Measurements from ENCODE around the gene APOBR.
"Not testable (repeated sequence)": the region's sequence is repeated elsewhere in the genome, so short reads cannot be mapped to it uniquely, and the experiment has no call there.

The APOBR gene

DNA sequence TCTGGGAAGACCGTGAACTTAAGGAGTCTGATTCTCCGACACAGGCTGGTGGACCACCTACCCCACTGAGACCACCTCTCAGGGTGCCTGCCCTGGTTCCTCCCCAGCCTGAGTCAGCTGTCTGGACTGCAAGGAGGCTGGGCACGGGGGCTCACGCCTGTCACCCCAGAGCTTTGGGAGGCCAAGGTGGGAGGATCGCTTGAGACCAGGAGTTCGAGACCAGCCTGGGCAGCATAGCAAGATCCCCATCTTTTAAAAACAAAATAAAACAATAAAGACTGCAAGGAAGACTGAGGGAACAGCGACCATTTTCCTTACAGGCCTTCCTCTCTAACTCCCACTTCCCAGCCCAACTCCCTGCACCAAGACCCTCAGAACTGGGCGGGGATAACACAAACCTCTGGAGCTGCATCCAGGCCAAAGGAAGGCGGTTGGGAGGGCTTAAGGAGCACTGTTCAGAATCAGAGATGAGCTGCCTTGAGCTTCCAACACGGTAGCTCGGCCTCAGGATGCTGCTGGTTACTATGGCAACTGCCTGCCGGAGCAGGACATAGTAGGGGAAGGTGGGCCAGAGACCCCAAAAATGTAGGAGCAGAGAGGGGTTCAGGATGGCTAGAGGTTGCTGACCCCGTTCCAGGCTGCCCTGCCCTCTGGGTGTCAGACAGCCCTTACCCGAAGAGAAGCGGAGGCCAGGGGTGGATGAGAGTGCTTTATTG is 4.4 kb downstream of the APOBR start:
- DNase-seq (ENCODE audit: extremely low read depth in 1 of 2, low read depth in 1 of 2): no peak

DNA sequence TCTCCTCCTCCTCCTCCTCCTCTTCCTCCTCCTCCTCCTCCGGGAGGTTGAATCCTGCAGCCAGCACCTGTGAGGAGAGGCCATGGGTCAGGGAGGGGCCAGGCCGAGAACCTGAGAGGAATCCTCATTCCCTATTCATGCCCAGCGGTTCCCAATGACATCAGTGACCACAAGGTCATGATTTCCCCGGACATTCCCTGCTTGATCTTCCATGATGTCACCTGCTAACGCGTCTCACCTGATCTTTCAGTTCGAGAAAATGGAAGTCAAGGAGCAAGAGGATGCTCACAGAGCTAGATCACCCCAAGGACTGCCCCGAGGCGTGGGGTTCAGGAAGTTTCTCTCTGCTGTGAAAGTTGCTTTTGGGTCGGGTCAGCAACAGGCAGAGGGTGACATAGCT is 5.4 kb downstream of the APOBR start:
- no peak for DNase-seq (ENCODE audit: extremely low read depth in 1 of 2, low read depth in 1 of 2)

DNA sequence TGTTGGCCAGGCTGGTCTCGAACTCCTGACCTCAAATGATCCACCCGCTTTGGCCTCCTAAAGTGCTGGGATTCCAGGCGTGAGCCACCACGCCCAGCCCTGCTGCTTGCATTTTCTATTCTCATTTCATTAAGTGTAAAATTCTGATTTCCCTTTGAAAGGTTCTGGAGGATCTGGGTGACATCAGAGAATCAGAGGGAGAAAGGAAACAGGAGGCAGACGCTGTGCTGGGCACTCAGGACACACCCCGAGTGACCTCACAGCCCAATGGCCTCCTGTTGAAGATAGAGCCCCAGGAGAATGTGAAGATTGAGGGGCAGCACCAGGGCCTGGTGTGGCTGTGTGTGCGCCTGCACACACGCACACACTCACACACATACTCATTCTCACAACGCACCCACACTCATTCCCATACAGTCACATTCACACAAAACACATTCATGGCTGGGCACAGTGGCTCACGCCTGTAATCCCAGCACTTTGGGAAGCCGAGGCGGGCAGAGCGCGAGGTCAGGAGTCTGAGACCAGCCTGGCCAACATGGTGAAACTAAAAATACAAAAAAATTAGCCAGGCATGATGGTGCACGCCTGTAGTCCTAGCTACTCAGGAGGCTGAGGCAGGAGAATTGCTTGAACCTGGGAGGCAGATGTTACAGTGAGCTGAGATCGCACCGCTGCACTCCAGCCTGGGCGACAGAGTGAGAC is 6.2 kb downstream of the APOBR start:
- not testable (repeated sequence) for DNase-seq (ENCODE audit: extremely low read depth in 1 of 2, low read depth in 1 of 2)

DNA sequence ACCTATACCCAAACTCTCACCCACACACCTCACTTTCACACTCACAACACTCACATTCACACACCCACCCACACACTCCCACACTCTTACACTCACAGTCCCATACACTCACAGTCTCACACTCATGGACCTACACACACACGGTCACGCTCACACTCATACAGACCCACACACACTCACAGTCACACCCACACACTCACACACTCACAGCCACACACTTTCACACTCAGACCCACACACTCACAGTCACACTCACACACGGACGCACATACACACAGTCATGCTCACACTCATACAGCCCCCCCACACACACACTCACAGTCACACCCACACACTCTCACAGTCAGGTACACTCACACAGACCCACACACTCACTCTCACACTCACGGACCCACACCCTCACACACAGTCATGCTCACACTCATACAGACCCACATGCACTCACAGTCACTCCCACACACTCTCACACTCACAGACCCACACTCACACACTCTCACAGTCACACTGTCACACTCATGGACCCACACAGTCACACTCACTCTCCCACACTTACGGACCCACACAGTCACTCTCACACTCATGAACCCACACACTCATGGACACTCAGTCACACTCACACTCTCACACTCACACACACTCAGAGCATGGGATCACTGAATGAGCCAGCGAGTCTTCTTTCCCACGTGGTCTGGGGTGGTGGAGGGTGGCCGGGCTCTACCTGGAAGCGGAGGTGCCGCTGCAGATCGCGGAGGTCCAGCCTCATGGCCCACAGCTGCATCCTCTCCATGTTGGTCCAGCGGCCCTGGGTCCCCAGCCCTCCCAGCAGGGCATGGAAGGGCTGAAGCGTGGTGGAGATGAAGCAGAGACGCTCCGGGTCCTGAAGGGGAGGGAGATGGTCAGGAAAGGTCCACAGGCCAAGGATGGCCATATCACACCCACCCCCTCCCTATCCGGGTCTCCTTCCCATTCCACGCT is 7.1 kb downstream of the APOBR start:
- DNase-seq (ENCODE audit: extremely low read depth in 1 of 2, low read depth in 1 of 2): no peak

DNA sequence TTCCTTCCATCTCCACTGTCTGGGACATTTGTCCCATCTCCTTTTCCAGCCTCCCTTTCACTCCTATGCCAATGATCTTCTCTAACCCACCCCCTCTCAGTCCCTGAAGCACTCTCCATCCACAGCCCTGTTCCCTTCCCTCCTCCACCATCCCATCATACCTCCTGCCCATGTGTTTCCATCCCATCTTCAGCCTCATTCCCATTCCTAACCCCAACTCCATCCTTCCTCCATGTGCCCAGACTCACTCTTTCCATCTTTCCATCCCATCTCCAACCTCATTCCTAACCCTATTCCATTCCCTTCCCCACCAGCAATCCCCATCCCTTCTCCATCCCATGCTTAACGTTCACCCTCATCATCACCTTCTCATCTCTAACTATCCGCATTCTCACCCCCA is 7.8 kb downstream of the APOBR start:
- no peak for DNase-seq (ENCODE audit: extremely low read depth in 1 of 2, low read depth in 1 of 2)

DNA sequence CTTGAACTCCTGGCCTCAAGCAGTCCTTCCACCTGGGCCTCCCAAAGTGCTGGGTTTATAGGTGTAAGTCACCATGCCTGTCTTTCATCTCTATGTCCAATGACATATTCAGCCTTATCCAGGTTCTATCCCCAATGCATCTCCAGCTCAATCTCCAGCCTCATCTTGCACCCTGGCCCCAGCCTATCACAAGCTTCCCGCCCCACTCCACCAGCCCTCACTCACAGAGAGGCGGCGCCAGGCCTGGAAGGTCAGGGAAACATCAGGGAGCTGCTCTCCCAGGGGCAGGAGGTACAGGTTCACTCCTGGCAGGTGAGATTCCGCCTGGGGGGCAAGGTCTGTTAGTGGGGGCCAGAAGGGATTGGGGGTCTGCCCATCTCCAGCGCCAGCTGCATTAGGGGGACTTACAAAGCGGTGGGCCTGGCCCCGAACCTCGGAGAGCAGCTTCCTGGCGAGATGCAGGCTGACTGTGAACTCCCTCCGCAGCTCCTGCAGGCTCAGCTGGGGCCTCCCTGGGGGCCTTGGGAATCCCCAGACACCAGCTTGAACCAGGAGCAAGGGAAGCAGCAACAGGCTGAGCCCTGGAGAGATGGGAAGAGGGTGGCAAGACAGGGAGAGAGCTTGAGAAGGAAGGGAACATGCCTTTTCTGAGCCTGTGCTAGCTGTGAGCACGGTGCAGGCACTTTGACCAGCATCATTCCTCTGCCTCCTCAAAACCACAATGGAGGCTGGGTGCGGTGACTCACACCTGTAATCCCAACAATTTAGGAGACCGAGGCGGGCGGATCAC is 9.2 kb downstream of the APOBR start:
- no peak for DNase-seq (ENCODE audit: extremely low read depth in 1 of 2, low read depth in 1 of 2)

DNA sequence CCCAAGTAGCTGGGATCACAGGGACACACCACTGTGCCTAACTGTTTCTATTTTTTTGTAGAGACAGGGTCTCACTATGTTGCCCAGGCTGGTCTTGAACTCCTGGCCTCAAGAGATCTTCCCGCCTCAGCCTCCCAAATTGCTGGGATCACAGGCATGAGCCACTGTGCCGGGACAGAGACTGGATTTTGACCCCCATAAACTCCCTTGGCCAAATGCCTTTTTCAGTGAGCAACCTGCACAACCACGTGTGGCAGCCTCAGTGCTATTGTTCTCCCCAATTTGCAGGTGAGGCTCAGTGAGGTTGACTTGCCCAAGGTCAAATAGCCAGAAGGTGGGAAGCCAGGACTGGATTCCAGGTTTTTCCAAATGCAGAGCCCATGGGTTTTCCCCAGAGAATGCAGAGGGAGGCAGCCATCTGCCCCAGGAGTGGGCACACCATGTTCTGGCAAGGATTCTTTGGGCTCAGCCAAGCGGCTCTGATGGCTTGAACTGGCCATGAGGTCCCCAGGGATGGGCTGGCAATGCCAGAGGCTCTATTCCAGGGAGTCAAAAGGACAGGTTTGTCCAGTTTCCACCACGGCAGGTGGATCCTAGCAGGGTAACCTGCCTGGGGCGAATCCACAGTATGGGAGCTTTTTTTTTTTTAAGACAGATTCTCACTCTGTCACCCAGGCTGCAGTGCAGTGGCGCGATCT is 10.4 kb downstream of the APOBR start:
- no peak for DNase-seq (ENCODE audit: extremely low read depth in 1 of 2, low read depth in 1 of 2)

DNA sequence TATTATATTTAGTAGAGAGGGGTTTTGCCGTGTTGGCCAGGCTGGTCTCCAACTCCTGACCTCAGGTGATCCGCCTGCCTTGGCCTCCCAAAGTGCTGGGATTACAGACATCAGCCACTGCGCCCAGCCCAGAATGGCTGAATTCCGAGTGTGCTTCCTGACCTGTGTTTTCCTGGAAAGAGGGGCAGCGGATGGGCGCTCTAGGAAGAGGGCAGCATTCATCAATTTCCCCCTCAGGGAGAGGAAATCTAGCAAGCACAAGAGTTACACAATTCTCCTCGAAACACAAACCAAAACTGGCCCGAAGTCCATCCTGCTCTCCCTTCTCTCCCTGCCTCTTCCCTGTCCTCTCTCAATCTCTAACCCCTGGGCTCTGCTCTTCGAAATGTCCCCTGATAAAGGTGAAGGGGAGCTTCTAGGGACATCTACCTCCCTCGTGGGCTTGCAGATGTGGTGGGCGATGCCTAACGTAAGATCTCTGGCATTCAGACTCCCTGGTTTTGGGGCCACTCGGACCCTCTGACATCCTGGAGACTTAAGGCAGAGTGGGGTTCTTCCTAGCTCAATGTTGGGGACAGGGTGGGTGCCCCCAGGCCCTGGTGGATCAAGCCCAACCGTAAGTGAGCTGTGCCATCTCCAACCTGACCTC is 11.2 kb downstream of the APOBR start:
- no peak for DNase-seq (ENCODE audit: extremely low read depth in 1 of 2, low read depth in 1 of 2)

DNA sequence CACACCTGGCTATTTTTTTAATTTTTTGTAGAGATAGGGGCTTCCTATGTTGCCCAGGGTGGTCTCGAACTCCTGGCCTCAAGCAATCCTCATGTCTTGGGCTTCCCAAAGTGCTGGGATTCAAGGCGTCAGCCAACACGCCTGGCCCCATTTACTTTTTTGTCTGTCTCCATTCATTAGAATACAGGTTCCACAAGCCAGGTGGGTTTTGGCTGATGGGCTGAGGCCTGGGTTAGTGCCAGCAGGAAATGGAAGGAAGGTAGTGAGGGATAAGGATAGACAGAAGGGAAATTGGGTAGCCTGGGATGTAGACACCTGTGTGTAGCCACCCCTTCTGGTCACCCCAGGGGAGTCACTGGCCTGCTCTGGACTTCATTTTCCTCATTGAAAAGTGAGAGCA is 16.6 kb downstream of the APOBR start:
- DNase-seq (ENCODE audit: extremely low read depth in 1 of 2, low read depth in 1 of 2): no peak

DNA sequence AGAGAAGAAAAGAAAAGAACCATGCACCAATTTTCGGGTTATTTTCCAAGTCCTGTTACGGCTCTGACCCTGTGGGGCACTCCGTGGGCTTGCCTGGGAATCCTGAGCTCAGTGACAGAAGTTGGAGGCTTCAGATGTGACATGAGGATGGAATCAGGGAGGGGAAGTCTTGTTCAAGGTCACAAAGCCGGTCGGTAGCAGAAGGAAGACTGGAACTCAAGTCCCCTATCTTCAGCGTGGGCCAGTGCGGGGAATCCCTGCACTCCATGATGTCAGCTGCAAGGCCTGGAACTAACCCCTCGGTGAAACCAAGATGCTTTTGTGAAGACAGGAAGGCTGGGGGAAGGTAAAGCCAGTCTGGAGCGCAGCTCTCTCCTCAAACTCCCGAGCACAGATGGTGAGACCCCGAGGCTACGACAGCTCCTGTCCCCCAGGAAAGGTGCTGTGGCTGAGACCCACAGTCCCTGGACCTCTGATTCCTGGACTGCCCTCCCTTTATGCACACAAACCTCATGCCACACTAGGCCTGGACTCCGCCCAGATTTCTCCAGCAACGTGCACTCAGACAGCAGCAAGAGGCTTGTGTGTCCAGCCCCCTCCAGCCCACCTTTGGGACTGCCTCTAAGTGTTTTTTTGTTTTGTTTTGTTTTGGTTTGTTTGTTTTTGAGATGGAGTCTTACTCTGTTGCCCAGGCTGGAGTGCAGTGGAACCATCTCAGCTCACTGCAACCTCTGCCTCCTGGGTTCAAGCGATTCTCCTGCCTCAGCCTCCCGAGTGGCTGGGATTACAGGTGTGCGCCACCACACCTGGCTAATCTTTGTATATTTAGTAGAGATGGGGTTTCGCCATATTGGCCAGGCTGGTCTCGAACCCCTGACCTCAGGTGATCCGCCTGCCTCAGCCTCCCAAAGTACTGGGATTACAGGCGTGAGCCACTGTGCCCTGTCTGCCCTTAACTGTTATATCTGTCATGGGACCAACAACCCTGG is 17.7 kb downstream of the APOBR start:
- no peak for DNase-seq (ENCODE audit: extremely low read depth in 1 of 2, low read depth in 1 of 2)

DNA sequence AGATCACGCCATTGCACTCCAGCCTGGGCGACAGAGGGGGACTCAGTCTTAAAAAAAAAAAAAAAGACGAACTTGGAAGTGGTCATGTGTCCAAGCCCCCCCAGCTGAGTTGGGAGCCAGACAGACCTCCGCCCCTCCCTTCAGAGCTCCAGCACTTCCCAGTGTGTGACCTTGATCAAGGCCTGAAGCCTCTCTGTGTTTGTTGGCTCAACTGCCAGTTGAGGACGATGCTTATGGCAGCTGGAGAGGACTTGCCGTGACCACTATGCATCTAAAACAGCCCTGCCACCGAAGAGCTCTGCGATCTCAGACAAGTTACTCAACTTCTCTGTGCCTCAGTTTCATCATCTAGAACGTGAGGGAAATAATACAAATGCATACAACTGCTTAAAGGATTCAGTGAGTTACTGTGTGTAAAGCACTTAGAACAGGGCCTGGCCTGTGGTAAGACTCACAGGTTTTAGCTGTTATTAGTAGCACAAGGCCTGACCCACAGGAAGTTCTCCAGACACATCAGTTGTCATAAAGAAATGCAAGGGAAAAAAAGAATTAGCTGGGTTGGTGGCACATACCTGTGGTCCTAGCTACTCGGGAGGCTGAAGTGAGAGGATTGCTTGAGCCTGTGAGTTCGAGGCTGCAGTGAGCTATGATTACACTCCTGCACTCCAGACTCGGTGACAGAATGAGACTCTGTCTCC is 19.2 kb downstream of the APOBR start:
- DNase-seq (ENCODE audit: extremely low read depth in 1 of 2, low read depth in 1 of 2): no peak

DNA sequence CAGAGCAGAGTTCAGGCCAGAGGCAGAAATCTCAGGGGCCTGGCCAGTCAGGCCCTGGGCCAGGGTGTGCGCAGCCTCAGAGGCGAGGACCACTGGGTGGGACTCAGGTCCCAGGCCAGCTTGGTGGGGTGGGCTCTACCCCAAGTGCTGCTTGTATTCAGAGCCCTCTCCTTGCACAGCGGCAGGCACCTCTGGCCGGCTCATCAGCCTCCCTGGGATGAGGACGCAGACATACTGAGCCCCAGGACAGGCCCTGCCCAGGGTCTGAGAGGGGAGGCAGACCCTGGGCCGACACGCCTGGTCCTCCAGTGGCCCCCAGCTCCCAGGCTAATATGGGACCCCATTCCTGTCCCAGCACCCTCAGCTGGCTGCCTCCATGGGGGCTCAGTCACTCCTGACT is 19.8 kb downstream of the APOBR start:
- no peak for DNase-seq (ENCODE audit: extremely low read depth in 1 of 2, low read depth in 1 of 2)

DNA sequence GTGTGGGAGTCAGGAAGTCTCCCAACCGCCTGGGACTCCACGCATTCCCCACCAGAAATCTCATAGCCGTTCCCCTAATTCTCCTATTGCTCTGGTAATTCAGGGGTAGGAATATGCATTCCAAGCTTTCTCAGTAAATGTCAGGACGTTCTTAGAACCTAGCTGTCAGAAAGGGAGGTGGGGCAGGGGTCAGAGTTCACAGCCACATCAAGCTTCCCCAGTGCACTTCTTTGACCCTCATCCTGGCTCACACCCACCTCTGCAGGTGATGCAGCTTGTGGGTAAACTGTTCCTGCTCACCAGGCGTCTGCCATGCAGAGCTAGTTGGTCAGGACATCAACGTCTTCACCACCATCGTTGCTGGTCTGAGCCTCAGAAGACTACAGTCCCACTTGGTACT is 26.2 kb downstream of the APOBR start:
- no peak for DNase-seq (ENCODE audit: extremely low read depth in 1 of 2, low read depth in 1 of 2)

DNA sequence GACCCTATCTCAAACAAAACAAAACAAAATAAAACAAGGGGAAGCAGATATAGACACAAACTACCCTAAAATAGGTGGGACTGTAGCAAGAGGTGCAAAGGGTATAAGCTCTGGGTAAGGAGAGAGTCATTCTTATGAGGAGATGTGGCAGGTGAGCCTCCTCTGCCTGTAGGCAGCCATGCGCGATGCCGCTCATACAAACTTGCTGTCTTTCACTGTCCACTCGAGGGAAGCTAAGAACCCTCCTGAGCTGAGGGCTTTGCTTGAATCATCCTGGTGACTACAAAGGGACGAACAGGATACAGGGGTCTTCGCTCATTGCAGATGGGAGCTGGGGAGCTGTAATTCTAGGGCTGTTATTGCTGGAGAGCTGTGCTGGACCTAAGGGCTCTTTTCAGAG is 27.0 kb downstream of the APOBR start:
- DNase-seq (ENCODE audit: extremely low read depth in 1 of 2, low read depth in 1 of 2): no peak

DNA sequence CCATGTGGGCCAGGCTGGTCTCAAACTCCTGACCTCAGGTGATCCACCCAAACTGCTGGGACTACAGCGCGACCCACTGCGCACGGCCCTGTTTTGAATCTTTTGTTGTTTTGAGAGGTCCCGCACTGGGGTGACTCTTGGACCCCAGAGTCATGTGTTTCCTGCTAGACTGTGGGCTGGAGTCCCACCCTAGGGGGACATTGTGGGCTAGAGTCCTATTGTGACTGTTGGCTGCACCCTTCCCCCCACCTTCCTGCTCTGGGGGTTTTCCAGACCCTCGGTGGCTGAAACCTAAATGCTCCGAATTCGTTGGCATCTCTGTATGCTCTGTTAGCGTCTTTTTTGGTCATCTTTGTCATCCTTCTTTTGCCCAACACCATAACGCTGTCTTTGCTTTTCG is 28.3 kb downstream of the APOBR start:
- DNase-seq (ENCODE audit: extremely low read depth in 1 of 2, low read depth in 1 of 2): no peak

DNA sequence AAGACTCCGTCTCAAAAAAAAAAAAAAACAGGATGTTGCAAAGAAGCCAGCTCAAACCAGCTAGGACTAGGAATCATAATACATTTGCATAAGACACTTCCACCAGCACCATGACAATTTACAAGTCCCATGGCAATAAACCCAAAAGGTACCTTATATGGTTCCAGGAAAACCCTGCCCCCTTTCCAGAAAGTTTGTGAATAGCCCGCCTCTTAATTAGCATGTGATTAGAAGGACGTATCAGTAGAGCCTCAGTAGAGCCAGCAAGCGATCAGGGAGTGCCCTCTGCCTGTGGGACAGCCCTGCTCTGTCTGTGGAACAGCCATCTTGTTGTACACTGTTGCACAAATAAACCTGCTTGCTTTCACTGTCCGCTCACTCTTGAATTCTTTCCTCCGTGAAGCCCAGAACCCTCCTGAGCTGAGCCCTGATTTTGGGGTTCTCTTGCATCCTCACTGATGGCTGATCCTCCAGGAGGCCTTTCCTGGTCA is 30.3 kb downstream of the APOBR start:
- DNase-seq (ENCODE audit: extremely low read depth in 1 of 2, low read depth in 1 of 2): no peak

DNA sequence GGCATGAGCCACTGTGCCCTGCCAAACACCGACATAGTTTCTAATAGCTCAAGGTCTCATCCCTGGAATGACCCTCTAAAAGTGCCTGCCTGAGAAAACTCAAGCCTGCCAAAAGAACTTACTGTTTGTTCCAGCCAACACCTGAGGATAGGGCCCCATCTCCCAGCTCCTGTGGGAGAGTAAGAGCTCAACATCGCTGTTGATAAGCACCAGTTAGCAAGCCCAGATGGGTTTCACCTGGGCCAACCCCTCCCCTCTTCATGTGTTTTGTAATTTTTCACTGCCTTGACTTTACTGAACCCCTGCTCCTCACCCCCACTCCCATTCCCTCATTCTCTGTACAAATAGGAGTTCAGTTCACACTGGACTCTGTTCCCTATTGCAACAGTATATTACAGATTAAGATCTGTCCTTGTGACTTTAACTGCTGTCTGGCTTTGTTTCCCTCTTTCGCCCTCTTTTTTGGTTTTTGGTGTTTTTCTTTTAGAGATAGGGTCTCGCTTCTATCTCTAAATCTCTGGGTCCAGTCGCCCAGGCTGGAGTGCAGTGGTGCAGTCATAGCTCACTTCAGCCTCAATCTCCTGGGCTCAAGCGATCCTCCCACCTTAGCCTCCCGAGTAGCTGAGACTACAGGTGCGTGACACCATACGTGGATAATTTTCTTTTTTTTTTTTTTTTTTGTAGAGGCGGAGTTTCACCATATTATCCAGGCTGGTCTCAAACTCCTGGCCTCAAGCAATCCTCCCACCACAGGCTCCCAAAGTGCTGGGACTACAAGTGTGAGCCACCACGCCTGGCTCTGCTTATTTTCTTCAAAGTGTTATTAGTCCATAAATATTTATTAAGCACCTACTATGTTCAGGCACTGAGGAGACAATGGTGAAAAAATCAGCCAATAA is 32.0 kb downstream of the APOBR start:
- no peak for DNase-seq (ENCODE audit: extremely low read depth in 1 of 2, low read depth in 1 of 2)
